Panc1 (cell line): ENCODE measurements around the gene THBS1. TPM values are rescaled to one million over a fixed set of nuclear protein-coding genes. Genes with fewer than 3 reads are reported as not detected.

Experiments
- ATAC-seq: fragments of 200-7000 bp; cut with Tn5 transposase; 2 replicates; pipeline ENCODE4 v1.9.1; 2020; ENCODE audit warnings: mild to moderate bottlenecking, moderate library complexity
- BruUV-seq: library from RNA; stranded (reverse); fragments of 400-500 nt; replicated peaks from 2 replicates; lab custom pipeline; 2021; lab: Mats Ljungman, UMichigan
- CTCF ChIA-PET: fragments of 300-600 bp; sonication (Branson Sonifier 250); formaldehyde crosslinking; loops from one replicate; lab custom pipeline; 2022; ENCODE audit warnings: antibody characterized with exemption; lab: Charles Lee
- POLR2A ChIA-PET: fragments of 300-600 bp; sonication (Branson Sonifier 250); formaldehyde crosslinking; loops from one replicate; lab custom pipeline; 2022; ENCODE audit warnings: antibody characterized with exemption; lab: Charles Lee
- DNase-seq: peaks from one replicate; pipeline ENCODE4 v3.0.0-alpha.2; 2010; ENCODE audit warnings: low read depth, low spot score
- H3K27ac ChIP-seq: 2 replicates; pipeline ENCODE4 v1.5.1; 2011; ENCODE audit warnings: mild to moderate bottlenecking, low read length, inconsistent platforms
- H3K27me3 ChIP-seq: fragments of 200-500 bp; sonication (Bioruptor generic); 2 replicates; pipeline ENCODE4 v1.6.0; 2014; ENCODE audit warnings: low read length, inconsistent platforms; ENCODE audit not compliant: control insufficient read depth, insufficient read depth
- H3K36me3 ChIP-seq: fragments of 200-500 bp; sonication (Bioruptor generic); 2 replicates; pipeline ENCODE4 v1.5.1; 2014; ENCODE audit warnings: inconsistent platforms, mild to moderate bottlenecking, low read length, moderate library complexity; ENCODE audit not compliant: control insufficient read depth, insufficient read depth
- H3K4me1 ChIP-seq: 2 replicates; pipeline ENCODE4 v1.5.1; 2011; ENCODE audit warnings: inconsistent platforms, mild to moderate bottlenecking, low read length, moderate library complexity; ENCODE audit not compliant: control insufficient read depth, insufficient read depth
- H3K4me3 ChIP-seq, 2 experiments: 2 replicates each; pipeline ENCODE4 v1.5.1; 2011 to 2012; ENCODE audit warnings: low read depth in 2 of 2, low read length in 2 of 2, mild to moderate bottlenecking in 2 of 2, inconsistent platforms in 1 of 2, moderate library complexity in 1 of 2
- H3K9me3 ChIP-seq: fragments of 200-500 bp; sonication (Bioruptor generic); 2 replicates; pipeline ENCODE4 v1.5.1; 2014; ENCODE audit warnings: low read depth, mild to moderate bottlenecking, inconsistent platforms, low read length, moderate library complexity; ENCODE audit not compliant: control insufficient read depth, insufficient read depth
- POLR2AphosphoS5 ChIP-seq: IDR thresholded peaks from 2 replicates; pipeline ENCODE4 v1.6.1; 2012; ENCODE audit warnings: mild to moderate bottlenecking, low read depth, low read length, moderate library complexity
- SIN3A ChIP-seq: IDR thresholded peaks from 2 replicates; pipeline ENCODE4 v1.6.1; 2012; ENCODE audit warnings: low read depth, mild to moderate bottlenecking, low read length, moderate library complexity, borderline replicate concordance; ENCODE audit not compliant: insufficient read depth
- TCF7L2 ChIP-seq: IDR thresholded peaks from 2 replicates; pipeline ENCODE4 v1.6.1; 2011; ENCODE audit warnings: mild to moderate bottlenecking, low read depth, low read length, inconsistent platforms
- in situ Hi-C: cut with HindIII; loops from 2 replicates; pipeline ENCODE4 v1.10.0; 2016; ENCODE audit warnings: low sequenced_read_pairs, low pct_unique_long_range_greater_than_20kb
- intact Hi-C: fragments of 100-400 bp; cut with micrococcal nuclease; formaldehyde crosslinking; loops from one replicate; pipeline ENCODE4 v1.10.0; 2022; ENCODE audit not compliant: unreplicated experiment
- total RNA-seq: library from RNA; stranded (reverse); gene quantifications from one replicate; pipeline ENCODE4 v1.2.1, GENCODE V29; 2021; ENCODE audit not compliant: unreplicated experiment
- TF ChIP-seq, protein P1 (sequence below), 2 experiments: IDR thresholded peaks; 2 replicates each; pipeline ENCODE4 v1.6.1; 2011 to 2012; ENCODE audit warnings: low read depth in 2 of 2, control low read depth in 1 of 2, low read length in 1 of 2, mild to moderate bottlenecking in 1 of 2, moderate library complexity in 1 of 2; ENCODE audit not compliant: insufficient read depth in 1 of 2
- TF ChIP-seq, protein P2 (sequence below): fragments of 450-650 bp; IDR thresholded peaks from 2 replicates; pipeline ENCODE4 v1.5.1; 2017; ENCODE audit warnings: mild to moderate bottlenecking

The THBS1 gene
- total RNA-seq, 1 experiment from 2014 or later, result 61.9 TPM

DNA sequence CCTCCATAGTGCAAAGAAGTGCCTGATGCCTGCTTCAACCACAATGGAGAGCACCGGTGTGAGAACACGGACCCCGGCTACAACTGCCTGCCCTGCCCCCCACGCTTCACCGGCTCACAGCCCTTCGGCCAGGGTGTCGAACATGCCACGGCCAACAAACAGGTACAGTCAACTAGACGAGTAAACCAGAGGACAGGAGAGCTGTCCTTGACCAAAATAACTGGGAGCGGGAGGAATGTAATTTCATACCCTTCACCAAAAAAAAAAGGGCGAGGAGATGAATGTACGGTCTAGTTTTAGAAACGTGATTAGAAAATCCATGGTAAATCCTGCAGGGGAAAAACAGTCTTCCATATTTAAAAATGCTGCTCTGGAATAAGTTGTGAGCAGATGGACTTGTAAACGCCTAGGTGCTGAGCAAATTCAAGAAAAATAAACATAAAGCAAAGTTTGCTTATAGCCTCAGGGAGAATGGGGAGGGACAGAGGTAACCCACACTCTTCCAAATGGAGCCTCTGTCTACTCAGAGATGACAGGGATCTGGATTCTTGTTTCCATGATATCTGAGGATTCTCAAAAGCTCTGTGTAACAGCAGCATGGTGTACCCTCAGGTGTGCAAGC, 8.4 kb downstream of the THBS1 start:
- Histone ChIP-seq H3K27ac (no peak overlapping the region), H3K27me3 (no peaks in the 10 kb centered on the region; the same call in 1 of the 2 replicates), H3K36me3 (no peaks in the 10 kb centered on the region), H3K9me3 (no peaks in the 10 kb centered on the region), H3K4me1 (no peaks in the 10 kb centered on the region), H3K4me3 (no peak overlapping the region)
- no TSS peak for BruUV-seq
- CTCF ChIA-PET, result interaction anchor here (0.6 kb wide), 1 partner anchor 96 kb away, joined by 3 read pairs; no protein-coding TSS in a partner anchor
- POLR2A ChIA-PET, result interaction anchor here (1.0 kb wide), 1 partner anchor 241 kb away, joined by 4 read pairs; no protein-coding TSS in a partner anchor
- intact Hi-C loops (no loop called here), in situ Hi-C loops (no loop called here)
- DNase-seq (no peak), ATAC-seq (no peak)
- TF ChIP-seq, protein P1, sequence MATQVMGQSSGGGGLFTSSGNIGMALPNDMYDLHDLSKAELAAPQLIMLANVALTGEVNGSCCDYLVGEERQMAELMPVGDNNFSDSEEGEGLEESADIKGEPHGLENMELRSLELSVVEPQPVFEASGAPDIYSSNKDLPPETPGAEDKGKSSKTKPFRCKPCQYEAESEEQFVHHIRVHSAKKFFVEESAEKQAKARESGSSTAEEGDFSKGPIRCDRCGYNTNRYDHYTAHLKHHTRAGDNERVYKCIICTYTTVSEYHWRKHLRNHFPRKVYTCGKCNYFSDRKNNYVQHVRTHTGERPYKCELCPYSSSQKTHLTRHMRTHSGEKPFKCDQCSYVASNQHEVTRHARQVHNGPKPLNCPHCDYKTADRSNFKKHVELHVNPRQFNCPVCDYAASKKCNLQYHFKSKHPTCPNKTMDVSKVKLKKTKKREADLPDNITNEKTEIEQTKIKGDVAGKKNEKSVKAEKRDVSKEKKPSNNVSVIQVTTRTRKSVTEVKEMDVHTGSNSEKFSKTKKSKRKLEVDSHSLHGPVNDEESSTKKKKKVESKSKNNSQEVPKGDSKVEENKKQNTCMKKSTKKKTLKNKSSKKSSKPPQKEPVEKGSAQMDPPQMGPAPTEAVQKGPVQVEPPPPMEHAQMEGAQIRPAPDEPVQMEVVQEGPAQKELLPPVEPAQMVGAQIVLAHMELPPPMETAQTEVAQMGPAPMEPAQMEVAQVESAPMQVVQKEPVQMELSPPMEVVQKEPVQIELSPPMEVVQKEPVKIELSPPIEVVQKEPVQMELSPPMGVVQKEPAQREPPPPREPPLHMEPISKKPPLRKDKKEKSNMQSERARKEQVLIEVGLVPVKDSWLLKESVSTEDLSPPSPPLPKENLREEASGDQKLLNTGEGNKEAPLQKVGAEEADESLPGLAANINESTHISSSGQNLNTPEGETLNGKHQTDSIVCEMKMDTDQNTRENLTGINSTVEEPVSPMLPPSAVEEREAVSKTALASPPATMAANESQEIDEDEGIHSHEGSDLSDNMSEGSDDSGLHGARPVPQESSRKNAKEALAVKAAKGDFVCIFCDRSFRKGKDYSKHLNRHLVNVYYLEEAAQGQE (IDR thresholded peaks at IDR 0.05; ENCODE audit: insufficient read depth in 1 of 2, low read depth in 2 of 2, low read length in 1 of 2), result no peak
- TF ChIP-seq, protein P2, sequence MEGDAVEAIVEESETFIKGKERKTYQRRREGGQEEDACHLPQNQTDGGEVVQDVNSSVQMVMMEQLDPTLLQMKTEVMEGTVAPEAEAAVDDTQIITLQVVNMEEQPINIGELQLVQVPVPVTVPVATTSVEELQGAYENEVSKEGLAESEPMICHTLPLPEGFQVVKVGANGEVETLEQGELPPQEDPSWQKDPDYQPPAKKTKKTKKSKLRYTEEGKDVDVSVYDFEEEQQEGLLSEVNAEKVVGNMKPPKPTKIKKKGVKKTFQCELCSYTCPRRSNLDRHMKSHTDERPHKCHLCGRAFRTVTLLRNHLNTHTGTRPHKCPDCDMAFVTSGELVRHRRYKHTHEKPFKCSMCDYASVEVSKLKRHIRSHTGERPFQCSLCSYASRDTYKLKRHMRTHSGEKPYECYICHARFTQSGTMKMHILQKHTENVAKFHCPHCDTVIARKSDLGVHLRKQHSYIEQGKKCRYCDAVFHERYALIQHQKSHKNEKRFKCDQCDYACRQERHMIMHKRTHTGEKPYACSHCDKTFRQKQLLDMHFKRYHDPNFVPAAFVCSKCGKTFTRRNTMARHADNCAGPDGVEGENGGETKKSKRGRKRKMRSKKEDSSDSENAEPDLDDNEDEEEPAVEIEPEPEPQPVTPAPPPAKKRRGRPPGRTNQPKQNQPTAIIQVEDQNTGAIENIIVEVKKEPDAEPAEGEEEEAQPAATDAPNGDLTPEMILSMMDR, result no peak
- TF ChIP-seq SIN3A, result no peak
- no peak for TF ChIP-seq POLR2AphosphoS5
- TF ChIP-seq TCF7L2, result no peak

DNA sequence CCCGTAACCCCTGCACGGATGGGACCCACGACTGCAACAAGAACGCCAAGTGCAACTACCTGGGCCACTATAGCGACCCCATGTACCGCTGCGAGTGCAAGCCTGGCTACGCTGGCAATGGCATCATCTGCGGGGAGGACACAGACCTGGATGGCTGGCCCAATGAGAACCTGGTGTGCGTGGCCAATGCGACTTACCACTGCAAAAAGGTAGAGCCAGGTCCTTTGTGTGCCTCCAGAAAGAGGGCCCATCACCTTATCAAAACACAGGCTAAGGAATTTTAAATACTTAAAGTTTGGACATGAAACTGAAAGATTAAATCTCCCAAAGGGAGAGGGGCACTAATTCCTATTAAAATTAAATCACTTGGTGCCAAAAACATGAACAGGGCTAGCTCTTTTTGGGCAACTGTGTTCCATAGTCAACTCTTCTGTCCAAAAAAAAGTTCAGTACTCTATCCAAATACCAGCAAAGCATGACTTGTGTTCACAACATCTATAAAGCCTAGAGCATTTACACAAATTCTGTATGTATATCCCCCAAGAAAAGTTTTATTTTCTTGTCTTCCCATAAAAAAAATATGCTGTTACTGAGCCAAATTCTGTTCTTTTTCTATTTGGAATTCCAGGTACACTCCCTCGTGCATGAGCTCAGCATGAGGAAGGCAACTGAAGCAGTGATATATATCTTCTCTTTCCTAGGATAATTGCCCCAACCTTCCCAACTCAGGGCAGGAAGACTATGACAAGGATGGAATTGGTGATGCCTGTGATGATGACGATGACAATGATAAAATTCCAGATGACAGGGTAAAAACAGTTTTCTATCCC, 9.2 kb downstream of the THBS1 start:
- BruUV-seq, result no TSS peak
- CTCF ChIA-PET, result interaction anchor here (0.6 kb wide), 1 partner anchor 360 kb away, joined by 3 read pairs; no protein-coding TSS in a partner anchor
- ATAC-seq (no peak), DNase-seq (no peak)
- TF ChIP-seq SIN3A (no peak), POLR2AphosphoS5 (no peak)
- TF ChIP-seq, protein P2, result no peak
- intact Hi-C loops (loop anchor here (10.0 kb wide), 1 partner anchor 165 kb away; no protein-coding TSS in a partner anchor), in situ Hi-C loops (no loop called here)
- H3K4me1 ChIP-seq, result no peaks in the 10 kb centered on the region
- POLR2A ChIA-PET, result no interaction called here
- no peak overlapping the region for H3K4me3 ChIP-seq
- no peaks in the 10 kb centered on the region for H3K27me3 ChIP-seq
- no peak overlapping the region for H3K27ac ChIP-seq
- no peaks in the 10 kb centered on the region for H3K9me3 ChIP-seq
- no peaks in the 10 kb centered on the region for H3K36me3 ChIP-seq
